ENCODE data around the gene PI3. TPM values are rescaled to one million over a fixed set of nuclear protein-coding genes. Genes with fewer than 3 reads are reported as not detected.

Gene PI3
- total RNA-seq, 1 experiment from 2014 or later = not detected

GRCh38 chr20:45211569-45212474, 37.1 kb downstream of the PI3 start:
- Histone ChIP-seq H3K9me3 (ENCODE audit: control insufficient read depth in 1 of 2, insufficient read depth in 1 of 2, low read depth in 1 of 2, low read length in 2 of 2) (no peaks in the 10 kb centered on the region), H4K20me1 (ENCODE audit: insufficient read depth) (no peaks in the 10 kb centered on the region), H3K9ac (ENCODE audit: low read length) (no peak overlapping the region), H3K4me3 (replicated peaks in 1 of 2; ENCODE audit: low read depth in 1 of 2, low read length in 2 of 2) (no peak overlapping the region), H3K4me1 (ENCODE audit: control insufficient read depth in 1 of 2, insufficient read depth in 2 of 2, low read length in 2 of 2) (no peaks in the 10 kb centered on the region), H3K27ac (ENCODE audit: low read depth, low read length) (no peak overlapping the region), H3K27me3 (ENCODE audit: insufficient read depth, low read length) (peaks cover 16% of the 10 kb centered on the region), H3K4me2 (ENCODE audit: low read length) (no peak overlapping the region), H2AFZ (ENCODE audit: low read depth, low read length, poor library complexity, severe bottlenecking) (no peak overlapping the region), H3K79me2 (ENCODE audit: insufficient read depth, low read length) (no peaks in the 10 kb centered on the region), H3K9me2 (ENCODE audit: insufficient read depth) (no peaks in the 10 kb centered on the region), H3K36me3 (ENCODE audit: control insufficient read depth in 1 of 2, insufficient read depth in 2 of 2, low read length in 2 of 2) (no peaks in the 10 kb centered on the region)
- TF ChIP-seq ZBTB33 (IDR thresholded peaks at IDR 0.05; ENCODE audit: extremely low read depth, insufficient replicate concordance, low read length) (no peak), EZH2 (IDR thresholded peaks at IDR 0.05) (no peak), SRF (IDR thresholded peaks at IDR 0.05; ENCODE audit: low read depth) (no peak), TCF7L2 (IDR thresholded peaks at IDR 0.05; ENCODE audit: borderline replicate concordance, extremely low read depth, insufficient read depth, insufficient read length) (no peak), SP1 (IDR thresholded peaks at IDR 0.05; ENCODE audit: low read depth) (no peak), FOSL1 (IDR thresholded peaks at IDR 0.05; ENCODE audit: low read depth) (no peak), CBX3 (IDR thresholded peaks at IDR 0.05; ENCODE audit: low read depth) (no peak), EZH2phosphoT487 (IDR thresholded peaks at IDR 0.05; ENCODE audit: borderline replicate concordance) (no peak), ELF1 (IDR thresholded peaks at IDR 0.05; ENCODE audit: borderline replicate concordance, low read depth) (no peak)
- RAD21 ChIA-PET (ENCODE audit: low non-redundant PET in 1 of 2, low total read pairs in 2 of 2, uncharacterized antibody in 2 of 2, unreplicated experiment in 2 of 2) = no interaction called here
- DNase-seq (ENCODE audit: low read depth, low spot score) (no peak), ATAC-seq (no peak)
- POLR2A ChIA-PET = no interaction called here
- BruUV-seq (replicated peaks) = no TSS peak
- intact Hi-C loops (cut with micrococcal nuclease) = no loop called here
- CTCF ChIA-PET = no interaction called here
